SK-N-SH (cell line): ENCODE measurements around the gene PDE2A. TPM values are rescaled to one million over a fixed set of nuclear protein-coding genes. Genes with fewer than 3 reads are reported as not detected.

Source experiments
- CTCF ChIA-PET: fragments of 300-600, 350-600 bp; formaldehyde crosslinking; extraction: SDS; loops from one replicate; lab custom pipeline; 2021; lab: Yijun Ruan, JAX
- POLR2A ChIA-PET: fragments of 350-600 bp; sonication (Branson Sonifier 250); formaldehyde crosslinking; extraction: SDS; loops from one replicate; lab custom pipeline; 2020; ENCODE audit warnings: antibody characterized with exemption, inconsistent platforms; lab: Yijun Ruan, JAX
- DNase-seq: peaks from one replicate; pipeline ENCODE4 v3.0.0; 2012
- H2AFZ ChIP-seq: fragments of 200-600 bp; sonication (generic); 2 replicates; pipeline ENCODE4 v1.8.1; 2016; ENCODE audit warnings: antibody characterized with exemption, mild to moderate bottlenecking, low read depth
- H3F3A ChIP-seq: fragments of 200-600 bp; sonication (generic); replicated peaks from 2 replicates; pipeline ENCODE3; 2016; ENCODE audit warnings: antibody characterized with exemption, mild to moderate bottlenecking; ENCODE audit not compliant: insufficient read depth
- H3K27ac ChIP-seq, 2 experiments: fragments of 200-500 bp in 1 of 2; fragments of 200-600 bp in 1 of 2; sonication (Bioruptor generic) in 1 of 2; sonication (generic), shearing (Covaris generic) in 1 of 2; 2 replicates each; pipeline versions ENCODE4 v1.5.1 to v1.6.1; 2014 to 2016; ENCODE audit warnings: low read depth in 2 of 2, inconsistent platforms in 1 of 2, low read length in 1 of 2, mild to moderate bottlenecking in 1 of 2, mixed read lengths in 1 of 2
- H3K27me3 ChIP-seq: fragments of 200-600 bp; sonication (generic), shearing (Covaris generic); 2 replicates; pipeline ENCODE4 v1.6.1; 2016; ENCODE audit warnings: mixed run types; ENCODE audit not compliant: insufficient read depth
- H3K36me3 ChIP-seq, 2 experiments: fragments of 200-500 bp in 1 of 2; fragments of 200-600 bp in 1 of 2; sonication (Bioruptor generic) in 1 of 2; sonication (generic) in 1 of 2; replicated peaks in 1 of 2; 2 replicates each; pipeline versions ENCODE3 to v1.5.1; 2014 to 2016; ENCODE audit warnings: low read length in 1 of 2, mild to moderate bottlenecking in 1 of 2; ENCODE audit not compliant: insufficient read depth in 2 of 2, control insufficient read depth in 1 of 2
- H3K4me1 ChIP-seq, 2 experiments: fragments of 200-500 bp in 1 of 2; fragments of 200-600 bp in 1 of 2; sonication (Bioruptor generic) in 1 of 2; sonication (generic), shearing (Covaris generic) in 1 of 2; 2 replicates each; pipeline versions ENCODE4 v1.5.1 to v1.6.1; 2014 to 2016; ENCODE audit warnings: low read depth in 1 of 2, low read length in 1 of 2, mixed run types in 1 of 2; ENCODE audit not compliant: insufficient read depth in 2 of 2, control insufficient read depth in 1 of 2
- H3K4me2 ChIP-seq: fragments of 200-600 bp; sonication (generic), shearing (Covaris generic); 2 replicates; pipeline ENCODE4 v1.6.1; 2017; ENCODE audit warnings: mixed run types
- H3K4me3 ChIP-seq, 2 experiments: fragments of 200-500 bp in 1 of 2; fragments of 200-600 bp in 1 of 2; sonication (Bioruptor generic) in 1 of 2; sonication (generic), shearing (Covaris generic) in 1 of 2; 2 replicates each; pipeline versions ENCODE4 v1.5.1 to v1.8.1; 2014 to 2016; ENCODE audit warnings: low read depth in 2 of 2, inconsistent platforms in 1 of 2, low read length in 1 of 2, mild to moderate bottlenecking in 1 of 2, mixed read lengths in 1 of 2, moderate library complexity in 1 of 2
- H3K79me2 ChIP-seq: fragments of 200-600 bp; sonication (generic); 2 replicates; pipeline ENCODE4 v1.8.1; 2017; ENCODE audit warnings: mild to moderate bottlenecking; ENCODE audit not compliant: insufficient read depth
- H3K9ac ChIP-seq: fragments of 200-600 bp; sonication (generic); 2 replicates; pipeline ENCODE4 v1.6.1; 2017; ENCODE audit warnings: mixed run types
- H3K9me2 ChIP-seq: fragments of 200-600 bp; sonication (generic); 2 replicates; pipeline ENCODE4 v1.6.1; 2017; ENCODE audit warnings: mixed run types
- H3K9me3 ChIP-seq: fragments of 200-600 bp; sonication (generic); 2 replicates; pipeline ENCODE4 v1.6.1; 2017; ENCODE audit warnings: mixed run types, mild to moderate bottlenecking, moderate library complexity
- H4K20me1 ChIP-seq: fragments of 200-600 bp; sonication (generic); 2 replicates; pipeline ENCODE4 v1.6.1; 2017; ENCODE audit warnings: mild to moderate bottlenecking, mixed run types; ENCODE audit not compliant: insufficient read depth
- EP300 ChIP-seq, 2 experiments: IDR thresholded peaks; 2 replicates each; pipeline versions ENCODE4 v1.4.0 to v1.6.1; 2012; ENCODE audit warnings: borderline replicate concordance in 1 of 2, low read depth in 1 of 2, low read length in 1 of 2
- EZH2phosphoT487 ChIP-seq: fragments of 200-600 bp; sonication (generic); IDR thresholded peaks from 2 replicates; pipeline ENCODE4 v1.6.1; 2017; ENCODE audit warnings: low read depth, mixed run types, mild to moderate bottlenecking, antibody characterized with exemption, moderate library complexity, borderline replicate concordance
- GATA2 ChIP-seq: sonication (generic); formaldehyde crosslinking; IDR thresholded peaks from 2 replicates; pipeline ENCODE4 v1.5.0; 2020; ENCODE audit warnings: mild to moderate bottlenecking, missing genetic modification reagents
- NFIC ChIP-seq: IDR thresholded peaks from 2 replicates; pipeline ENCODE4 v1.4.0; 2012; ENCODE audit warnings: borderline replicate concordance
- NRF1 ChIP-seq: IDR thresholded peaks from 2 replicates; pipeline ENCODE4 v1.6.1; 2012; ENCODE audit warnings: low read depth, mild to moderate bottlenecking, low read length
- PBX3 ChIP-seq: IDR thresholded peaks from 2 replicates; pipeline ENCODE4; 2012
- RCOR1 ChIP-seq: fragments of 150-350 bp; IDR thresholded peaks from 2 replicates; pipeline ENCODE4 v1.6.1; 2017; ENCODE audit warnings: antibody characterized with exemption, low read length
- RFX5 ChIP-seq: IDR thresholded peaks from 2 replicates; pipeline ENCODE4 v1.6.1; 2012; ENCODE audit warnings: mild to moderate bottlenecking, improper control_type of control experiment, low read length
- RXRA ChIP-seq: IDR thresholded peaks from 2 replicates; pipeline ENCODE4 v1.4.0; 2012; ENCODE audit warnings: low read depth, mild to moderate bottlenecking, borderline replicate concordance
- SMC3 ChIP-seq: IDR thresholded peaks from 2 replicates; pipeline ENCODE4 v1.6.1; 2012; ENCODE audit warnings: low read depth, low read length, improper control_type of control experiment
- USF2 ChIP-seq: fragments of 150-350 bp; IDR thresholded peaks from 2 replicates; pipeline ENCODE4 v1.6.1; 2017; ENCODE audit warnings: antibody characterized with exemption, low read length, low read depth, borderline replicate concordance
- YY1 ChIP-seq: IDR thresholded peaks from 2 replicates; pipeline ENCODE4 v1.4.0; 2012; ENCODE audit warnings: low read depth, mild to moderate bottlenecking
- ZBTB33 ChIP-seq: IDR thresholded peaks from 2 replicates; pipeline ENCODE4 v1.4.0; 2012; ENCODE audit warnings: low read depth, borderline replicate concordance
- WGBS: methylation state at CpG from one replicate; pipeline ENCODE4 v1.1.6; 2017; ENCODE audit warnings: low lambda C conversion rate; 5-methylcytosine and 5-hydroxymethylcytosine counted together
- polyA plus RNA-seq, 3 experiments: library from polyadenylated mRNA; depleted of rRNA; stranded (reverse); fragments of >200 nt; gene quantifications; 2 replicates each; pipeline ENCODE4 v1.2.3, GENCODE V29; 2012

The PDE2A gene
- polyA plus RNA-seq, 1 of the 3 experiments (the other 2 are of a cell fraction) = 0.43 TPM

- peaks cover 0 to 69% of the 10 kb centered on the region in 2 experiments; a peak in 2 of 4 replicates for H3K4me1 ChIP-seq
- CTCF ChIA-PET = interaction anchor here (0.6 to 4.0 kb wide), 7 partner anchors 16 to 1045 kb away, joined by 3 to 17 read pairs (median 4); no protein-coding TSS in a partner anchor
These were observed 47.7 kb downstream of the PDE2A start for GRCh38 chr11:72626414-72626936.

More at GRCh38 chr11:72626414-72626936, 47.7 kb downstream of the PDE2A start:
- Histone ChIP-seq H4K20me1 (no peaks in the 10 kb centered on the region), H3K36me3 (no peaks in the 10 kb centered on the region), H3K9me2 (no peaks in the 10 kb centered on the region), H3K79me2 (no peaks in the 10 kb centered on the region), H3K27ac (peak overlapping the region in 1 of 2 experiments; percentile 85; a peak in 2 of 4 replicates), H3K9me3 (no peaks in the 10 kb centered on the region), H3K27me3 (peaks cover 6% of the 10 kb centered on the region; the same call in 1 of the 2 replicates), H2AFZ (no peak overlapping the region), H3K9ac (no peak overlapping the region), H3K4me2 (no peak overlapping the region), H3K4me3 (no peak overlapping the region), H3F3A (no peaks in the 10 kb centered on the region)
- DNase-seq = no peak
- 61% methylated on average over 7 of the region's 11 CpGs for WGBS
- TF ChIP-seq USF2 = no peak
- no peak for TF ChIP-seq NRF1
- TF ChIP-seq EP300 (IDR thresholded peaks at IDR 0.05; ENCODE audit: borderline replicate concordance in 1 of 2, low read depth in 1 of 2, low read length in 1 of 2) = no peak
- no peak for TF ChIP-seq ZBTB33
- TF ChIP-seq GATA2 (CRISPR knock-in tag) = no peak
- TF ChIP-seq EZH2phosphoT487 = no peak
- TF ChIP-seq SMC3 = no peak
- no peak for TF ChIP-seq NFIC
- TF ChIP-seq RFX5 = no peak
- no peak for TF ChIP-seq RXRA
- TF ChIP-seq PBX3 = no peak
- no peak for TF ChIP-seq RCOR1
- no peak for TF ChIP-seq YY1
- POLR2A ChIA-PET = interaction anchor here (1.7 kb wide), 1 partner anchor 11 kb away, joined by 11 read pairs; no protein-coding TSS in a partner anchor
